Measurements from ENCODE around the gene DAPK1.

Gene DAPK1

DNA sequence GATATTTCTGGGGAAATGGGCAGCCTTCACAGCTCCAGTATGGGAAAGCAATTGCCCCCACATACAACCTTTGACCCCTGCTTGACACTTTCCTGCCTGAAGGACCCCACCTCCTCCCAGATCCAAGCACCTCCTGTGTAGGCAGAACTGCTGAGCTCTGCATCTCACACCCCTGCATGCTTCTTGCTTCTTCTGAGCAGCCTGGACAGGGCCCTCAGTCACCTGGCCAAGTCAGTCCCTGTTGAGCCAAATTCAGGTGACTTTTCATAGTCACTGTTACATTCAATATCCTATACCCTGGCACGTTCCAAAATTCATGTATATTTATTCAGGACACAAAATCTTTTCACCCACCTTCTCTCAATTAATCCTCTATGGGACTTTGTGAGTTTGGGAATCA, 197.9 kb downstream of the DAPK1 start:
- no peak overlapping the region for H3K9ac ChIP-seq (ENCODE audit: low read length in 5 of 5)
- peaks cover 0 to 45% (median 31%) of the 10 kb centered on the region in 5 donors for H3K36me3 ChIP-seq (ENCODE audit: control insufficient read depth in 5 of 5, insufficient read depth in 5 of 5, low read length in 5 of 5)
- no peaks in the 10 kb centered on the region for H3K9me3 ChIP-seq (ENCODE audit: control insufficient read depth in 5 of 5, low read length in 5 of 5)
- H3K4me3 ChIP-seq (ENCODE audit: low read depth in 1 of 5, low read length in 5 of 5), result no peak overlapping the region
- H3K27ac ChIP-seq (ENCODE audit: low read depth, low read length), result no peak overlapping the region
- no peaks in the 10 kb centered on the region for H3K4me1 ChIP-seq (ENCODE audit: control insufficient read depth in 5 of 5, insufficient read depth in 5 of 5, low read length in 5 of 5)
- no peaks in the 10 kb centered on the region for H3K27me3 ChIP-seq (ENCODE audit: control insufficient read depth in 5 of 5, insufficient read depth in 4 of 5, low read length in 5 of 5)

DNA sequence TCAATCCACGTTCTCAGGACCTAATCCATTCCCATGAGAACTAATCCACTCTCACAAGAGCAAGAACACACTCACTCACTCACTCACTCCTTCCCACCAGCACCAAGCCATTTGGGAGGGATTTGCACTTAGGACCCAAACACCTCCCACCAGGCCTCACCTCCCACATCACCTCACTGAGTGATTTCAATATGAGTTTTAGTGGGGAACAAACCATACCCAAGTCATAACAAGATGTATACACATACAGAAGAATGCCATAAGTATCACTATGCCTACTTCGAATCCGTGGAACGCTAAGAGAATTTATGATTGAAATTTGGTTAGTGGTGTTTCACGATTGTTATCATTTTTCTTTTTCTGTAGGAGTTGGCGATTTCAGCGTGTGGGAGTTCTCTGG, 199.0 kb downstream of the DAPK1 start:
- no peaks in the 10 kb centered on the region for H3K9me3 ChIP-seq (ENCODE audit: control insufficient read depth in 5 of 5, low read length in 5 of 5)
- H3K4me3 ChIP-seq (ENCODE audit: low read depth in 1 of 5, low read length in 5 of 5), result no peak overlapping the region
- H3K4me1 ChIP-seq (ENCODE audit: control insufficient read depth in 5 of 5, insufficient read depth in 5 of 5, low read length in 5 of 5), result no peaks in the 10 kb centered on the region
- H3K27ac ChIP-seq (ENCODE audit: low read depth, low read length), result no peak overlapping the region
- no peaks in the 10 kb centered on the region for H3K27me3 ChIP-seq (ENCODE audit: control insufficient read depth in 5 of 5, insufficient read depth in 4 of 5, low read length in 5 of 5)
- peaks cover 0 to 45% (median 31%) of the 10 kb centered on the region in 5 donors for H3K36me3 ChIP-seq (ENCODE audit: control insufficient read depth in 5 of 5, insufficient read depth in 5 of 5, low read length in 5 of 5)
- no peak overlapping the region for H3K9ac ChIP-seq (ENCODE audit: low read length in 5 of 5)

DNA sequence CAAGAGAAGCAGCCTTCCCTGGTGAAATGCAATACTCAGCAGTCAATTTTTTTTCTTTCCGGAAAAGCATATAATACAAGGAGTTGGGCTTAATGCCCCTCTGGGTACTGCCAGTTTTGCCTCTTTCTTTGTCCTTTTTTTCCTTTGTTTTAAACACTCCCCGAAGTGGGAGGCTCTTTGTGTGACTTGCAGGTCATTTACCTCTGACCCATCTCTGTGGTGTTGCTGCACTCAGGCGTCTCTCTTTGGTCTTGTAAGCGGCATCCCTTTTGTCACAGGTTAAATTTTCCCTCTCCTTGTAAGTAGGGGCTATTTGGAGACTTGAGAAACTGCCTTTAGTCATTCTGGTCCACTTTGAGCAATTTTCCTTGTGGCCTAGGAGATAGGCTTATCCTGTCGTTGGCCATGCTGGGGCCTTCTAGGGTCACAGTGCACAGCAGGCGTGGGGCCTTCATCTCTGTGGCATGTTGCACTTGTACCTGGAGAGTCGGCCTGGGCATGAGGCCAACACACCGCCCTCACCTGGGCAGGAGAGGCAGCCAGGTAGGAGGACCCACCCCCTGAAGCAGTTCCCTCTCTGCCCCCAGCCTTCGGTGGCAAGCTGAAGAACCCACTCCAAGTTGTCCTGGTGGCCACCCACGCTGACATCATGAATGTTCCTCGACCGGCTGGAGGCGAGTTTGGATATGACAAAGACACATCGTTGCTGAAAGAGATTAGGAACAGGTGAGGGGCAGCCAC, 200.6 kb downstream of the DAPK1 start:
- no peaks in the 10 kb centered on the region for H3K27me3 ChIP-seq (ENCODE audit: control insufficient read depth in 5 of 5, insufficient read depth in 4 of 5, low read length in 5 of 5)
- H3K9ac ChIP-seq (ENCODE audit: low read length in 5 of 5), result no peak overlapping the region
- no peak overlapping the region for H3K27ac ChIP-seq (ENCODE audit: low read depth, low read length)
- H3K9me3 ChIP-seq (ENCODE audit: control insufficient read depth in 5 of 5, low read length in 5 of 5), result no peaks in the 10 kb centered on the region
- H3K36me3 ChIP-seq (ENCODE audit: control insufficient read depth in 5 of 5, insufficient read depth in 5 of 5, low read length in 5 of 5), result peaks cover 0 to 55% (median 39%) of the 10 kb centered on the region in 5 donors
- no peak overlapping the region for H3K4me3 ChIP-seq (ENCODE audit: low read depth in 1 of 5, low read length in 5 of 5)
- no peaks in the 10 kb centered on the region for H3K4me1 ChIP-seq (ENCODE audit: control insufficient read depth in 5 of 5, insufficient read depth in 5 of 5, low read length in 5 of 5)

DNA sequence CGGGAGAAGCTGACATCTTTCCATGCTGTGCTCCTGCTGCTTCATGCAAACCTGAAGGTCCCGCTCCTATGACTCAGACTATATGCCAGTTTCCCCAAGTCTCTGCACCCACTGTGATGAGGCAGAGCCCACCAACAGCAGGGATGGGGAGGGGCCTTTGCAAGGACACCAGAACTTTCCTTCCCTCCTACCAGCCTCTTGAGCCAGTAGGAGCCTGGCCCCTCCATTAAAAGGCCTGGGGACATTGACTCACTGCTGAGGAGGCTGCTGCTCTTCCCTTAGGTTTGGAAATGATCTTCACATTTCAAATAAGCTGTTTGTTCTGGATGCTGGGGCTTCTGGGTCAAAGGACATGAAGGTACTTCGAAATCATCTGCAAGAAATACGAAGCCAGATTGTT, 202.2 kb downstream of the DAPK1 start:
- Histone ChIP-seq H3K9ac (ENCODE audit: low read length in 5 of 5) (no peak overlapping the region), H3K4me1 (ENCODE audit: control insufficient read depth in 5 of 5, insufficient read depth in 5 of 5, low read length in 5 of 5) (peaks cover 0 to 3% (median 0%) of the 10 kb centered on the region in 5 donors), H3K4me3 (ENCODE audit: low read depth in 1 of 5, low read length in 5 of 5) (no peak overlapping the region), H3K36me3 (ENCODE audit: control insufficient read depth in 5 of 5, insufficient read depth in 5 of 5, low read length in 5 of 5) (peaks cover 0 to 54% (median 40%) of the 10 kb centered on the region in 5 donors), H3K27ac (ENCODE audit: low read depth, low read length) (no peak overlapping the region), H3K9me3 (ENCODE audit: control insufficient read depth in 5 of 5, low read length in 5 of 5) (no peaks in the 10 kb centered on the region), H3K27me3 (ENCODE audit: control insufficient read depth in 5 of 5, insufficient read depth in 4 of 5, low read length in 5 of 5) (no peaks in the 10 kb centered on the region)

DNA sequence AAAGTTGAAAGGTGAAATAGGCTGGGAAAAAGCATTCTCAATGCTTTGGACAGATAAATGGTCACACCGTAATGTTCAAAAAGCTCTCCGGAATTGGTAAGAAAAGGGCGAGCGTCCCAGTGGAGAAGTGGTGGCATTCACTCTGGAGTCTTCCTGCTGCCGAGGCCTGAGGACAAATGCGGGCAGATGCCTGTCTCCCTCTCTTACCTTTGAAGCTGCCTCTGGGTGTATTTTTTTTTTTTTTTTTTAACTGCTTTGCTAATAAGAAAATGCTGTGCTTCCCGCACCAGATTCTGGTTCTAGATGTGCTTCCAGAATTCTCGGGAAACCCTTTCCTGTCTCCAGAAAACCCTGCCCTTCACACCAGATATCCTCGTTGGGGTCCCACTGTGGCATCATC, 203.8 kb downstream of the DAPK1 start:
- no peaks in the 10 kb centered on the region for H3K27me3 ChIP-seq (ENCODE audit: control insufficient read depth in 5 of 5, insufficient read depth in 4 of 5, low read length in 5 of 5)
- H3K9ac ChIP-seq (ENCODE audit: low read length in 5 of 5), result no peak overlapping the region
- peaks cover 0 to 3% (median 0%) of the 10 kb centered on the region in 5 donors for H3K4me1 ChIP-seq (ENCODE audit: control insufficient read depth in 5 of 5, insufficient read depth in 5 of 5, low read length in 5 of 5)
- H3K4me3 ChIP-seq (ENCODE audit: low read depth in 1 of 5, low read length in 5 of 5), result no peak overlapping the region
- no peak overlapping the region for H3K27ac ChIP-seq (ENCODE audit: low read depth, low read length)
- H3K9me3 ChIP-seq (ENCODE audit: control insufficient read depth in 5 of 5, low read length in 5 of 5), result no peaks in the 10 kb centered on the region
- H3K36me3 ChIP-seq (ENCODE audit: control insufficient read depth in 5 of 5, insufficient read depth in 5 of 5, low read length in 5 of 5), result peaks cover 0 to 50% (median 41%) of the 10 kb centered on the region in 5 donors

DNA sequence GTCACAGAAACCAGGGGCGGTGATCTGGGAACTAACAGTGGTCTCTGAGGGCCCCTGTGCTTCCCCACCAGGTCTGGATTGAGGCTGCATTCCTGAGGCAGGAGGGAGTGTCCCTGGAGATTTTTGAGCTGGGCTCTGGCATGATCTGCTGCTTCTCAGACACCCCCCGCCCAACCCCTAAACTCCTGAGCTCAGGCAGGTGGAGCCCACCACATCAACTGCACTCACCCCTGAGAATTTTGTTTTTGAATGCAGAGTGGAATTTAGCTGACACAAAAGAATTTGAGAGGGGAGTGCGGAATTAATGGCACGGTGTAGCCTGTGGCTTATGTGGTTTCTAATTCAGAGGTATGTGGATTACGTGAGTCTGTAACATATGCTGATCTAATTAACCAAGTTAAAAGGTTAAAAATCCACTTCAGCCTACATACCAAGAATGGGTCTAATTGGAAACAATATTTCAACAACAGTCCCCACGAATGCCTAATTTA, 204.3 kb downstream of the DAPK1 start:
- Histone ChIP-seq H3K9ac (ENCODE audit: low read length in 5 of 5) (no peak overlapping the region), H3K4me3 (ENCODE audit: low read depth in 1 of 5, low read length in 5 of 5) (no peak overlapping the region), H3K9me3 (ENCODE audit: control insufficient read depth in 5 of 5, low read length in 5 of 5) (no peaks in the 10 kb centered on the region), H3K27ac (ENCODE audit: low read depth, low read length) (no peak overlapping the region), H3K36me3 (ENCODE audit: control insufficient read depth in 5 of 5, insufficient read depth in 5 of 5, low read length in 5 of 5) (peaks cover 0 to 51% (median 41%) of the 10 kb centered on the region in 5 donors), H3K4me1 (ENCODE audit: control insufficient read depth in 5 of 5, insufficient read depth in 5 of 5, low read length in 5 of 5) (peaks cover 0 to 3% (median 0%) of the 10 kb centered on the region in 5 donors), H3K27me3 (ENCODE audit: control insufficient read depth in 5 of 5, insufficient read depth in 4 of 5, low read length in 5 of 5) (no peaks in the 10 kb centered on the region)

DNA sequence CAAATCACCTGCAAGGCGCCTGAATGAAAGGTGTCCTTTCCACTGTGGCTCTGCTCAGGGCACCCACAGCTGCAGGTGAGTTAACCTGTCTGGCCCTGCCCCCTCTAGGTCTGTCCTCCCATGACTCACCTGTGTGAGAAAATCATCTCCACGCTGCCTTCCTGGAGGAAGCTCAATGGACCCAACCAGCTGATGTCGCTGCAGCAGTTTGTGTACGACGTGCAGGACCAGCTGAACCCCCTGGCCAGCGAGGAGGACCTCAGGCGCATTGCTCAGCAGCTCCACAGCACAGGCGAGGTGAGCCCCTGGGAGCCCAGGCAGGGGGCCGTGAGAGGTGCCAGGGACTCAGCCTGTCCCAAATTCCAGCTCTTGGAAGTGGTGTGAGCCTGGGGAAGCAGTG, 205.3 kb downstream of the DAPK1 start:
- no peak overlapping the region for H3K27ac ChIP-seq (ENCODE audit: low read depth, low read length)
- H3K9me3 ChIP-seq (ENCODE audit: control insufficient read depth in 5 of 5, low read length in 5 of 5), result no peaks in the 10 kb centered on the region
- H3K9ac ChIP-seq (ENCODE audit: low read length in 5 of 5), result no peak overlapping the region
- H3K4me1 ChIP-seq (ENCODE audit: control insufficient read depth in 5 of 5, insufficient read depth in 5 of 5, low read length in 5 of 5), result peaks cover 0 to 7% (median 0%) of the 10 kb centered on the region in 5 donors
- H3K27me3 ChIP-seq (ENCODE audit: control insufficient read depth in 5 of 5, insufficient read depth in 4 of 5, low read length in 5 of 5), result no peaks in the 10 kb centered on the region
- H3K4me3 ChIP-seq (ENCODE audit: low read depth in 1 of 5, low read length in 5 of 5), result no peak overlapping the region
- peaks cover 0 to 48% (median 40%) of the 10 kb centered on the region in 5 donors for H3K36me3 ChIP-seq (ENCODE audit: control insufficient read depth in 5 of 5, insufficient read depth in 5 of 5, low read length in 5 of 5)

DNA sequence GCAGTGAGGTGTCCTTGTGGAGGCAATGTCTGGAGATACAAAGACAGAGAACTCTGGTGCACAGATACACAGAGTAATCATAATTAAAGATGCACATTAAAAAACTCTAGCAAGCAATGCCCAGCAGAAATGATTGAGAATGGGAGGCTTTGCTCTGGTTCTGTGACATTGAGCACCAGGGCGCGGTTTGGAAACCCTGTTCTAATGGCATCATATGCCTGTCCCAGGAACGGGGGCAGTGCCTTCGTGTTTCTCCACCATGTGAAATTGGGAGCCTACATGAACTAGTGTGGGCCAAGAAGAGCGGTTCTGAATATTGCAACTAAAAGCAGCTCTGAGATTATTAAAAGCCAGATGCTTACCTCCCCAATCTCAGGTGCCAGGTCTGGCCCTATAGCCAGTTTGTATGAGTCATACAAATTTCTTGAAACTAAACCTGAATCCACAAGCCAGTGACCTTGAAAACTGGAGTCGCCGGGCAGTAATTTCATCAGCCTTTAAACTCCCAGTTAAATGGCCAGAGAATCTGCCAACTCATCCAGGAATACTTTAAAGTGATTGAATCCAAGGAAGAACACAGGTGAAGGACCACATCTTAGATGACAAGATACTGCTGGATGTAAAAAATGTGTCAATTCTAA, 206.1 kb downstream of the DAPK1 start:
- H3K27ac ChIP-seq (ENCODE audit: low read depth, low read length), result no peak overlapping the region
- no peak overlapping the region for H3K4me3 ChIP-seq (ENCODE audit: low read depth in 1 of 5, low read length in 5 of 5)
- peaks cover 0 to 41% (median 32%) of the 10 kb centered on the region in 5 donors for H3K36me3 ChIP-seq (ENCODE audit: control insufficient read depth in 5 of 5, insufficient read depth in 5 of 5, low read length in 5 of 5)

DNA sequence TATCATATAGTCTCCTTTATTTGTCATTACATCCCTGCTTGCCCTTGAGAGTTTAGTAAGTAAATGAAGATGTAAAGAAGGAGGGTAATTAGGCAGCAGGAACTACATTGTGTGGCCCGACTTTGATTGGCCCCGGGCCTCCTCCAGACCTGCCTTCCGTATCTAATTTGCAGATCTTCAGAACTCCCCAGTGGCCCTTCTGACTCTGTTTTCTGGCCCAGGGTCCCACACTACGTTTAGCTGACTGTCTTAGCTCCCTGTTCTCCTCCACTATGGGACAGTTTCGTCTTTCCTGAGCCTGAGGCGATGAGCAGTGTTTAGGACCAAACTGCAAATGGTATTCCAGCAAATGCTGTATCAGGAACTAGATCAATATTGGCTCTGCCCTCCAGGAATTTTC, 206.7 kb downstream of the DAPK1 start:
- H3K4me3 ChIP-seq (ENCODE audit: low read depth in 1 of 5, low read length in 5 of 5), result no peak overlapping the region
- peaks cover 2 to 40% (median 31%) of the 10 kb centered on the region in 5 donors for H3K36me3 ChIP-seq (ENCODE audit: control insufficient read depth in 5 of 5, insufficient read depth in 5 of 5, low read length in 5 of 5)
- H3K27me3 ChIP-seq (ENCODE audit: control insufficient read depth in 5 of 5, insufficient read depth in 4 of 5, low read length in 5 of 5), result no peaks in the 10 kb centered on the region
- no peak overlapping the region for H3K27ac ChIP-seq (ENCODE audit: low read depth, low read length)
- peaks cover 0 to 9% (median 0%) of the 10 kb centered on the region in 5 donors for H3K4me1 ChIP-seq (ENCODE audit: control insufficient read depth in 5 of 5, insufficient read depth in 5 of 5, low read length in 5 of 5)
- H3K9ac ChIP-seq (ENCODE audit: low read length in 5 of 5), result no peak overlapping the region
- H3K9me3 ChIP-seq (ENCODE audit: control insufficient read depth in 5 of 5, low read length in 5 of 5), result no peaks in the 10 kb centered on the region

More for the DNA sequence above, 206.1 kb downstream of the DAPK1 start:
- H3K27me3 ChIP-seq (ENCODE audit: control insufficient read depth in 5 of 5, insufficient read depth in 4 of 5, low read length in 5 of 5), result no peaks in the 10 kb centered on the region
- peaks cover 0 to 9% (median 0%) of the 10 kb centered on the region in 5 donors for H3K4me1 ChIP-seq (ENCODE audit: control insufficient read depth in 5 of 5, insufficient read depth in 5 of 5, low read length in 5 of 5)
- no peaks in the 10 kb centered on the region for H3K9me3 ChIP-seq (ENCODE audit: control insufficient read depth in 5 of 5, low read length in 5 of 5)
- H3K9ac ChIP-seq (ENCODE audit: low read length in 5 of 5), result no peak overlapping the region

DNA sequence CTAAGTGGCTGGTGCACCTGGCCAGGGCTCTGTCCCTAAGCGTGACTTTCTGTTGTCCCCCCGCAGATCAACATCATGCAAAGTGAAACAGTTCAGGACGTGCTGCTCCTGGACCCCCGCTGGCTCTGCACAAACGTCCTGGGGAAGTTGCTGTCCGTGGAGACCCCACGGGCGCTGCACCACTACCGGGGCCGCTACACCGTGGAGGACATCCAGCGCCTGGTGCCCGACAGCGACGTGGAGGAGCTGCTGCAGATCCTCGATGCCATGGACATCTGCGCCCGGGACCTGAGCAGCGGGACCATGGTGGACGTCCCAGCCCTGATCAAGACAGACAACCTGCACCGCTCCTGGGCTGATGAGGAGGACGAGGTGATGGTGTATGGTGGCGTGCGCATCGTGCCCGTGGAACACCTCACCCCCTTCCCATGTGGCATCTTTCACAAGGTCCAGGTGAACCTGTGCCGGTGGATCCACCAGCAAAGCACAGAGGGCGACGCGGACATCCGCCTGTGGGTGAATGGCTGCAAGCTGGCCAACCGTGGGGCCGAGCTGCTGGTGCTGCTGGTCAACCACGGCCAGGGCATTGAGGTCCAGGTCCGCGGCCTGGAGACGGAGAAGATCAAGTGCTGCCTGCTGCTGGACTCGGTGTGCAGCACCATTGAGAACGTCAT, 208.5 kb downstream of the DAPK1 start:
- H3K36me3 ChIP-seq (ENCODE audit: control insufficient read depth in 5 of 5, insufficient read depth in 5 of 5, low read length in 5 of 5), result peaks cover 2 to 36% (median 27%) of the 10 kb centered on the region in 5 donors
- no peaks in the 10 kb centered on the region for H3K27me3 ChIP-seq (ENCODE audit: control insufficient read depth in 5 of 5, insufficient read depth in 4 of 5, low read length in 5 of 5)

More for the DNA sequence above, 208.5 kb downstream of the DAPK1 start:
- no peak overlapping the region for H3K4me3 ChIP-seq (ENCODE audit: low read depth in 1 of 5, low read length in 5 of 5)
- H3K9ac ChIP-seq (ENCODE audit: low read length in 5 of 5), result no peak overlapping the region
- peaks cover 0 to 9% (median 0%) of the 10 kb centered on the region in 5 donors for H3K4me1 ChIP-seq (ENCODE audit: control insufficient read depth in 5 of 5, insufficient read depth in 5 of 5, low read length in 5 of 5)
- no peaks in the 10 kb centered on the region for H3K9me3 ChIP-seq (ENCODE audit: control insufficient read depth in 5 of 5, low read length in 5 of 5)
- H3K27ac ChIP-seq (ENCODE audit: low read depth, low read length), result no peak overlapping the region
